AG10803 (cell line): ENCODE data around the gene CNTD1.

Experiments used
- DNase-seq: peaks from one replicate; pipeline ENCODE4 v3.0.0; 2010; ENCODE audit warnings: low read depth
- H3K4me3 ChIP-seq: 2 replicates; pipeline ENCODE4 v1.5.1; 2011; ENCODE audit warnings: mild to moderate bottlenecking, low read length, control low read depth
- CTCF ChIP-seq: conservative IDR thresholded peaks from 2 replicates; pipeline ENCODE4 v1.5.1; 2011; ENCODE audit warnings: mild to moderate bottlenecking, low read length, control low read depth, inconsistent platforms

The CNTD1 gene

GRCh38 chr17:42798383-42799380, at the start of gene CNTD1, which contains the start of gene COA3:
Gene CNTD1, plus strand, starts transcription at chr17:42798861. Its CDS starts 207 bp downstream, at chr17:42799068.
Gene COA3, minus strand, starts transcription at chr17:42798704. Its CDS starts 23 bp downstream, at chr17:42798681.
- H3K4me3 ChIP-seq = peak within 1 kb of the TSS; percentile 94
- DNase-seq = peak; percentile 79
- TF ChIP-seq CTCF = 0 out of 2 replicates have a peak, but pooled peaks have one; percentile 14

- no peak for DNase-seq
- no peak for TF ChIP-seq CTCF
- H3K4me3 ChIP-seq = no peak overlapping the region
These were observed 49.5 kb upstream of the CNTD1 start for GRCh38 chr17:42748908-42749798.

GRCh38 chr17:42750739-42751344, 47.8 kb upstream of the CNTD1 start:
- no peak for DNase-seq
- H3K4me3 ChIP-seq = no peak overlapping the region
- TF ChIP-seq CTCF = no peak

GRCh38 chr17:42751628-42752027, 47.0 kb upstream of the CNTD1 start:
- TF ChIP-seq CTCF = no peak
- DNase-seq = no peak

GRCh38 chr17:42754782-42755181, 43.9 kb upstream of the CNTD1 start:
- no peak for TF ChIP-seq CTCF
- DNase-seq = no peak
- no peak overlapping the region for H3K4me3 ChIP-seq

More at GRCh38 chr17:42751628-42752027, 47.0 kb upstream of the CNTD1 start:
- H3K4me3 ChIP-seq = no peak overlapping the region

- H3K4me3 ChIP-seq = no peak overlapping the region
- TF ChIP-seq CTCF = no peak
- DNase-seq = no peak
These were observed 38.5 kb upstream of the CNTD1 start for GRCh38 chr17:42759982-42760651.
